Adipose tissue (tissue), 3 donors: Measurements from ENCODE around the gene FAM187B. TPM values are rescaled to one million over a fixed set of nuclear protein-coding genes. Genes with fewer than 3 reads are reported as not detected.
"Not testable (repeated sequence)": the region's sequence is repeated elsewhere in the genome, so short reads cannot be mapped to it uniquely, and the experiment has no call there.

Experiments
- H3K27ac ChIP-seq: one replicate; pipeline ENCODE4 v1.5.1; 2013; ENCODE audit warnings: low read depth, low read length
- WGBS, 3 donors: extraction: QIAGEN DNeasy Blood & Tissue Kit; methylation state at CpG; one replicate each; pipeline ENCODE4 v1.1.7; 2013; 5-methylcytosine and 5-hydroxymethylcytosine counted together
- polyA plus RNA-seq, 3 donors: library from polyadenylated mRNA; stranded (reverse); fragments of 200-250 nt; gene quantifications; one replicate each; pipeline ENCODE4 v1.2.3, GENCODE V29; 2013
- donor health status: healthy with polysubstance abuse.
- donor health status: Bipolar disorder and iron deficiency.
- donor health status: healthy.

FAM187B gene
- polyA plus RNA-seq, 3 donors: not detected

- 87 to 91% (median 90%) methylated on average over 4 of the region's 4 CpGs for WGBS, 3 donors
- H3K27ac ChIP-seq: no peak overlapping the region
Measured at GRCh38 chr19:35202722-35203688, 25.5 kb downstream of the FAM187B start.

GRCh38 chr19:35199481-35199880, 29.1 kb downstream of the FAM187B start:
- no peak overlapping the region for H3K27ac ChIP-seq
- WGBS, 3 donors: 57 to 80% (median 64%) methylated on average over 2 of the region's 2 CpGs

- 78 to 83% (median 78%) methylated on average over 6 of the region's 6 CpGs for WGBS, 3 donors
- H3K27ac ChIP-seq: not testable (repeated sequence)
Measured at GRCh38 chr19:35196861-35197260, 31.7 kb downstream of the FAM187B start.

GRCh38 chr19:35195830-35196229, 32.7 kb downstream of the FAM187B start:
- 43 to 56% (median 46%) methylated on average over 2 of the region's 2 CpGs for WGBS, 3 donors
- no peak overlapping the region for H3K27ac ChIP-seq

GRCh38 chr19:35194012-35194984, 34.2 kb downstream of the FAM187B start:
- WGBS, 3 donors: 71 to 75% (median 71%) methylated on average over 9 of the region's 9 CpGs
- H3K27ac ChIP-seq: no peak overlapping the region

GRCh38 chr19:35184884-35185283, 43.7 kb downstream of the FAM187B start:
- no peak overlapping the region for H3K27ac ChIP-seq
- WGBS, 3 donors: 75 to 80% (median 80%) methylated on average over 2 of the region's 2 CpGs

GRCh38 chr19:35184267-35184666, 44.3 kb downstream of the FAM187B start:
- 82 to 90% (median 89%) methylated on average over 1 of the region's 1 CpG for WGBS, 3 donors
- H3K27ac ChIP-seq: no peak overlapping the region

GRCh38 chr19:35181387-35181786, 47.2 kb downstream of the FAM187B start:
- WGBS, 3 donors: 88 to 96% (median 96%) methylated on average over 1 of the region's 1 CpG
- no peak overlapping the region for H3K27ac ChIP-seq

GRCh38 chr19:35179830-35180229, 48.7 kb downstream of the FAM187B start:
- no peak overlapping the region for H3K27ac ChIP-seq
- 65 to 74% (median 69%) methylated on average over 3 of the region's 3 CpGs for WGBS, 3 donors

- WGBS, 3 donors: 43 to 68% (median 44%) methylated on average over 2 of the region's 2 CpGs
- H3K27ac ChIP-seq: no peak overlapping the region
Measured at GRCh38 chr19:35178701-35179100, 49.8 kb downstream of the FAM187B start.

GRCh38 chr19:35177377-35178274, 50.9 kb downstream of the FAM187B start:
- 71 to 80% (median 80%) methylated on average over 7 of the region's 7 CpGs for WGBS, 3 donors

GRCh38 chr19:35176181-35176570, 52.4 kb downstream of the FAM187B start:
- WGBS, 3 donors: 74 to 76% (median 75%) methylated on average over 3 of the region's 3 CpGs
- no peak overlapping the region for H3K27ac ChIP-seq

More at GRCh38 chr19:35177377-35178274, 50.9 kb downstream of the FAM187B start:
- no peak overlapping the region for H3K27ac ChIP-seq

Other genes starting within 250 kb of the FAM187B start
- gene GRAMD1A, start 228.4 kb downstream of the FAM187B start, polyA plus RNA-seq: 10 to 100 TPM; 72.1 to 85.9 (median 73.7) TPM
- gene SCN1B, start 198.3 kb downstream of the FAM187B start, polyA plus RNA-seq: 10 to 100 TPM in 1 of 3 donors, 1 to 10 TPM in 2; 5.2 to 22.5 (median 7.9) TPM
- 100 to 1,000 TPM in 1 of 3 donors, 1 to 10 TPM in 2; 1.5 to 141 (median 5.4) TPM for gene HPN, start 187.0 kb downstream of the FAM187B start, polyA plus RNA-seq
- gene FXYD3, start 112.9 kb downstream of the FAM187B start, polyA plus RNA-seq: 10 to 100 TPM in 2 of 3 donors, 1 to 10 TPM in 1; 8.0 to 39.4 (median 33.6) TPM
- gene LGI4, start 93.7 kb downstream of the FAM187B start, polyA plus RNA-seq: 10 to 100 TPM in 2 of 3 donors, 1 to 10 TPM in 1; 3.7 to 34.8 (median 20.6) TPM
- gene FXYD1, start 89.9 kb downstream of the FAM187B start, polyA plus RNA-seq: 100 to 1,000 TPM in 1 of 3 donors, 10 to 100 TPM in 1, 1 to 10 TPM in 1; 3.5 to 126 (median 45.3) TPM
- gene FXYD7, start 85.5 kb downstream of the FAM187B start, polyA plus RNA-seq: 1 to 10 TPM in 1 of 3 donors, under 1 TPM in 2; 0.12 to 2.4 (median 0.45) TPM
- 100 to 1,000 TPM in 1 of 3 donors, 10 to 100 TPM in 2; 16.0 to 167 (median 93.9) TPM for gene FXYD5, start 74.0 kb downstream of the FAM187B start, polyA plus RNA-seq
- gene LSR, start 20.3 kb upstream of the FAM187B start, polyA plus RNA-seq: 10 to 100 TPM; 12.9 to 92.4 (median 20.2) TPM
- gene USF2, start 40.2 kb upstream of the FAM187B start, polyA plus RNA-seq: 100 to 1,000 TPM in 2 of 3 donors, 10 to 100 TPM in 1; 68.2 to 122 (median 118) TPM
- 10 to 100 TPM in 1 of 3 donors, 1 to 10 TPM in 1, under 1 TPM in 1; 0.34 to 16.3 (median 1.1) TPM for gene HAMP, start 53.8 kb upstream of the FAM187B start, polyA plus RNA-seq
- under 1 TPM in 1 of 3 donors, not detected in 2; 0.16 TPM for gene MAG, start 63.4 kb upstream of the FAM187B start, polyA plus RNA-seq
- 1 to 10 TPM in 1 of 3 donors, under 1 TPM in 2; 0.67 to 2.1 (median 0.88) TPM for gene CD22, start 100.4 kb upstream of the FAM187B start, polyA plus RNA-seq
- gene FFAR1, start 119.2 kb upstream of the FAM187B start, polyA plus RNA-seq: 1 to 10 TPM in 1 of 3 donors, not detected in 2; 2.2 TPM
- 1 to 10 TPM in 2 of 3 donors, under 1 TPM in 1; 0.46 to 1.8 (median 1.8) TPM for gene FFAR3, start 129.7 kb upstream of the FAM187B start, polyA plus RNA-seq
- under 1 TPM in 2 of 3 donors, not detected in 1; 0.06 to 0.90 TPM for gene GPR42, start 142.3 kb upstream of the FAM187B start, polyA plus RNA-seq
- 1 to 10 TPM in 2 of 3 donors, under 1 TPM in 1; 0.24 to 4.6 (median 4.0) TPM for gene FFAR2, start 219.5 kb upstream of the FAM187B start, polyA plus RNA-seq